GM08714 (cell line): ENCODE data around the gene ESRP2.

ENCODE experiments used
- H3K4me3 ChIP-seq: fragments of 200-500 bp; sonication (Bioruptor generic); 2 replicates; pipeline ENCODE4 v1.5.1; 2014; ENCODE audit warnings: mild to moderate bottlenecking, low read length, inconsistent platforms
- ZNF274 ChIP-seq: IDR thresholded peaks from 2 replicates; pipeline ENCODE4 v1.6.1; 2012; ENCODE audit warnings: mild to moderate bottlenecking, low read depth, low read length

ESRP2 gene

DNA sequence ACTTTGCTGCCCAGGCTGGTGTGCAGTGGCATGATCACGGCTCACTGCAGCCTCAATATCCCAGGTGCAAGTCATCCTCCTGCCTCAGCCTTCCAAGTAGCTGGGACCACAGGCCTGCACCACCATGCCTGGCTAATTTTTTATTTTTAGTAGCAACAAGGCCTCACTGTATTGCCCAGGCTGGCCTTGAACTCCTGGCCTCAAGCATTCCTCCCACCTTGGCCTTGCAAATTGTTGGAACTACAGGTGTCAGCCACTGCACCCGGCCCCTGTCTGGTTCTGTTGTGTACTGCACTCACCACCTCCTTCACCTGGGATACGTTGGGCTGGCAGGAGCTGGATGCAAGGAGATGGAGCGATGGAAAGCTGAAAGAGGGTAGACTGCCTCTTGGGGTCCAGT lies 17.8 kb upstream of the ESRP2 start:
- no peak for TF ChIP-seq ZNF274
- H3K4me3 ChIP-seq = no peak overlapping the region

DNA sequence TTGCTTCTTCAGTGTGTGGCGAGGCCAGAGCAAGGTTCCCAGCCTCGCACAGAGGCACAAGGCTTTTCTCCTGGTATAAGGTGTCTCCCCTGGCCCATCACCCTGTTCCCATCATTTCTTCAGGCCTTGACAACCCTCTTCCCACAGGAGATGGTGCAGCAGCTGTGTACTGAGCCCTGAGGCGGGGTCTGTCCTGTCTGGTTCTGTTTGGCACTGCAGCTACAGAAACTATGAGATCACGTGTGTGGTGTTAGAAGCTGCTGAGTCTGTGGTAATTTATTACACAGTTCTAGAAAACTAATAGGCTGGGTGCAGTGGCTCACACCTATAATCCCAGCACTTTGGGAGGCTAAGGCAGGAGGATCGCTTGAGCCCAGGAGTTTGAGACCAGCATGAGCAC lies 16.5 kb upstream of the ESRP2 start:
- H3K4me3 ChIP-seq = no peak overlapping the region
- TF ChIP-seq ZNF274 = no peak

DNA sequence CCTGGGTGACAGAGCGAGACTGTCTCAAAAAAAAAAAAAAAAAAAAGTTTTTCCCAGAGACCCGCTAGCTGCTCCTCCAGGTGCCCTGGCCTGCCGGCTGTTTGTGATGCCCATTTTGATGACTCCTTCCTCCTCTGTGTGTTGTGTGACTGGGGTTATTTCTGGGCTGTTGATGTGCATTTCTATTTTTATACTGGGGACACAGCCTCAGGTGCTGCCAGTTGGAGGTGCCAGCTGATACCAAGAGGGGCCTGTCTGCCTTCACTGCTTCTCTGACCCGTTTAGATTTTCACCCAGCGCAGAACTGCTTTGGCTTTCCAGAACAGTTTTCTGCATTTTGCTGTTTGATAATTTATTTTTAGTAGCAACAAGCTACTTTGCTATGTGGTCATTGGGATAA lies 15.9 kb upstream of the ESRP2 start:
- H3K4me3 ChIP-seq = no peak overlapping the region
- TF ChIP-seq ZNF274 = no peak

GRCh38 chr16:68250951-68251350 lies 15.0 kb upstream of the ESRP2 start:
- H3K4me3 ChIP-seq = no peak overlapping the region
- no peak for TF ChIP-seq ZNF274

GRCh38 chr16:68249371-68249770 lies 13.4 kb upstream of the ESRP2 start:
- no peak overlapping the region for H3K4me3 ChIP-seq
- no peak for TF ChIP-seq ZNF274

DNA sequence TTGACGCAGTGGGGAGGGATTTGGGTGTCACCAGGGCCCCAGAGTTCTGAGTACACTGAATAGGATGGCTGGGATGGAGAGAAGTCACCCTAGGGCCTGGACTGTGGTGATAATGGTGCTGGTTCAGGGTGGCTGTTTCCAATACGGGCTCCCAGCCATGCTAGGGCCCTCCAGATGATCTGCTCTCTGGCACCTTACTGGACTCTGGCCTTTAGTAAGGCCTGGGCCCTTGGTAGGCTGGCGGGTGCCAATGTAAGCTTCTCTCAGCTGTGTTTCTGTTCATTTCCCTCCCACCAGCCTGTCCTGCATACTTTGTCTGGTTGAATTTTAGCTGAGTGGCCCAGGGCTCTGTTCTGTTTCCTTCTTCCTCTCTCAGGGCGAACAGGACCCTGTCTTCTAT lies 12.0 kb upstream of the ESRP2 start:
- no peak for TF ChIP-seq ZNF274
- no peak overlapping the region for H3K4me3 ChIP-seq

GRCh38 chr16:68247400-68247799 lies 11.5 kb upstream of the ESRP2 start:
- no peak overlapping the region for H3K4me3 ChIP-seq
- TF ChIP-seq ZNF274 = no peak

DNA sequence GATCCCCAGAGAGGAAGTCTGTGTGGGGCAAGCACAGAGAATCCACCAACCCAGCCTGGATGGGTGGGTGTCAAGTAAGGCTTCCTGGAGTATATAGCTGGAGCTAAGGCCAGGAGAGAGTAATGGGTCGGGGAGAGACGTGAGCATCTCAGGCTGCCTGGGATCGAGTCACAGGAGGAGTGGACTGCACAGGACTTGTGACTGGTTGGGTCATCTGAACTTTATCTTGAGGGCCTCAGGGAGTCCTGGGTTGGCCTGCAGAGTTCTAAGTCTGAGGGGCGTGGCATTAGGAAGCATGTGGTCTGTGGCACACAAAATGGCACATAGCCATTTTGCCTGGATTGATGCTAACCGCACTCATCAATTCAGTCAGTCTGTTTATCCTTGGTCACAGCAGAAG lies 10.7 kb upstream of the ESRP2 start:
- H3K4me3 ChIP-seq = no peak overlapping the region
- TF ChIP-seq ZNF274 = no peak

DNA sequence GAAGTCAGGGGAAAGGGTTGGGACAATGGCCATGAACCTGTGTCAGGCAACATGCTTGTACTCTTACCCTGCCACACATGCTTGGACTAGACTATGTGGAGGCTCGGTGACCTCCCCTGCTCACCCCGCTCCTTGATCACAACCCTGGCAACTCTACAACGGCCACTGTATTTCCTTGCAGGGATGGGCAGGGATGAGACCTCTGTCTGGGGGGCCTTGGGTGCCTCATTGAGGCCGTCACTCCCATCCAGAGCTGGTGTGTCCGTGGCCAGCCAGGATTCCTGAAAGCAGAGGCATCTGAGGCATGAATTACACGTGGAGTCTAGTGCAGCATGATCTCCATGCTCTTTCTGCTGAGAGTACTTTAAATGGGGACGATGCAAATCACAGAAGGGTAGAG lies 10.2 kb upstream of the ESRP2 start:
- H3K4me3 ChIP-seq = peak overlapping the region; percentile 80; the same call in 1 of the 2 replicates
- no peak for TF ChIP-seq ZNF274

GRCh38 chr16:68244903-68245853 lies 9.3 kb upstream of the ESRP2 start, which contains the start of gene PLA2G15:
Gene PLA2G15 (plus strand): TSS chr16:68245373. CDS start chr16:68245427, 54 bp downstream.
- peak within 1 kb of the TSS; percentile 84 for H3K4me3 ChIP-seq
- no peak for TF ChIP-seq ZNF274

DNA sequence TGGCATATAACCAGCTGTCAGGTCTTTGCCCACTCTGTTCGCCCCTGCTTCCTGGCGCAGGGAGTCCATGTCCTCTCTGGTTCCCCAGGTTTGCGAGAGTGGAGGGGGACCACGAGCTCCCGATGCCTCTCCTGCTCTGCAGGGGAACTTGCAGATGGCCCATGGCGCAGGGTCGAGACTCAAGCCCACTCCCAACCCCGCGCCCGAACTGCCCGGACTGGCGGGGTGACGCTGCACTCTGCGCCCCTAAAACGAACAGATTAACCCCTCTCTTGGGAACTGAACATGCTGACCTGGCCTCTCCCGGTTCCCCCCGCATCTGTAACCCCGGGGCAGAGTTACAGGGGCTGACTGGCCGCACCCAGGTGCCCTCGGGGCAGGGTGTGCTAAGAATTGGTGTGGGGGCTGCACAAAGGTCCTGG lies 8.6 kb upstream of the ESRP2 start:
- peak overlapping the region; percentile 84 for H3K4me3 ChIP-seq
- TF ChIP-seq ZNF274 = no peak

DNA sequence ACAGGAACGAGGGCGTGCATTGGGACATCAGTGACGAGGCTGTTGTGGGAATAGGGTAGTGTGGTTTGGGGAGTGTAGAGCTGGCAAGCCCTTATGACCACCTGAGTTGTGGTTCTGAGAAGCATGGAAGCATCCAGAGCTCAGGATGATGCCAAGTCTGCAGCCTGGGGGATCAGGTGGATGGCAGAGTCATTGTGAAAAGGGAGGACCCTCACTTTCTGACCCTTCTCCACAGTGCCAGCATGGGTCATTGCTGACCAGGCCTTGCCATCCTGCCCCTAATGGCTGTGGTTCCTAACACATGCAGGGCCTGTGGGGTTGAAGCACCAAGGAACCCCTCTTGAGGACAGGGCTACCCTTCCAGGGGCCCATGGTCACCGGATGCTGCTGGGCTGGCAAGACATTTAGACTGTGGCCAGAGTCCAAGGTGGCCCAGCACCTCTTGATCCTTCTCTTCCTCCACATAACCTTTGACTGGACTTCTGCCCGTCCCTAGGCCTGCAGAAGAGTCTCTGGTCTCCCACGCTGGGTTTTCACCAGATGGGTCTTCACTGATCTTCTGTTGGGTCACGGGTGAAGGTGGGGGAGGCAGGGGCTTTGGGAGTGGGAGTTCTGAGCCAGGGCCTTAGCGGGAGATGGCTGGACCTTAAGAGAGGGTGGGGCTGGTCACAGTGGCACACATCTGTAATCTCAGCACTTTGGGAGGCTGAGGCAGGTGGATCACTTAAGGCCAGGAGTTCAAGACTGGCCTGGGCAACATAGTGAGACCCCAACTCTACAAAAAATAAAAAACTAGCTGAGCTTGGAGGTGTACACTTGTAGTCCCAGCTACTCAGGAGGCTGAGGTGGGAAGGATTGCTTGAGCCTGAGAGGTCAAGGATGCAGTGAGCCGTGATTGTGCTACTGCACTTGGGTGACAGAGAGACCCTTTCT lies 7.3 kb upstream of the ESRP2 start:
- no peak overlapping the region for H3K4me3 ChIP-seq
- no peak for TF ChIP-seq ZNF274

DNA sequence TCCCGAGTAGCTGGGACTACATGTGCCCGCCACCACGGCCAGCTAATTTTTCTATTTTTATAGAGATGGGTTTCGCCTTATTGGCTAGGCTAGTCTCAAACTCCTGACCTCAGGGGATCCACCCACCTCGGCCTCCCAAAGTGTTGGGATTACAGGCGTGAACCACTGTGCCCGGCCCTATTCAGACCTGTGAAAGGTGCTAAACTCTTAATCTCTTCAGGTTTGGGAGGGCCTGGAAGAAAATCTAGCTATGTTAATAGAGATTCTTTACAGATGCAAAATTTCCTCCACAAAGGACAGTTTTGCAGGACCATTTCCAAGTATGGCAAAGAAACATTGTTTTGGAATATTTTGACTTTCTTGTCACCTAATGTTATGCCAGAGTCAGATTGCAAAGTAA lies 6.2 kb upstream of the ESRP2 start:
- H3K4me3 ChIP-seq = no peak overlapping the region
- no peak for TF ChIP-seq ZNF274

GRCh38 chr16:68238029-68238345 lies 2.1 kb upstream of the ESRP2 start:
- peak overlapping the region; percentile 62; the same call in 1 of the 2 replicates for H3K4me3 ChIP-seq
- no peak for TF ChIP-seq ZNF274
